H1 (cell line): Measurements from ENCODE around the gene CUL4B.

Experiments
- CBX5 ChIP-seq: fragments of 300-800, 300-1000 bp; sonication (generic); IDR thresholded peaks from 2 replicates; pipeline ENCODE4 v1.7.1; 2016; ENCODE audit warnings: antibody characterized with exemption, low read length, low read depth
- CEBPB ChIP-seq: IDR thresholded peaks from 2 replicates; pipeline ENCODE4 v1.6.1; 2012; ENCODE audit warnings: low read depth, low read length
- EGR1 ChIP-seq: IDR thresholded peaks from 2 replicates; pipeline ENCODE4 v1.6.1; 2011; ENCODE audit warnings: low read depth, low read length, borderline replicate concordance
- EZH2 ChIP-seq: fragments of 200-600 bp; sonication (generic); IDR thresholded peaks from 2 replicates; pipeline ENCODE4 v1.7.1; 2012; ENCODE audit warnings: low read depth, mild to moderate bottlenecking, moderate library complexity, low read length, inconsistent platforms; ENCODE audit not compliant: severe bottlenecking
- HDAC6 ChIP-seq: IDR thresholded peaks from one replicate; pipeline ENCODE4 v1.7.1; 2012; ENCODE audit warnings: low read depth, mild to moderate bottlenecking, inconsistent platforms, low read length, moderate library complexity
- POLR2A ChIP-seq, 2 experiments: IDR thresholded peaks; 1 replicate in 1 of 2; 2 replicates in 1 of 2; pipeline ENCODE4 v1.6.1; 2011; ENCODE audit warnings: low read depth in 2 of 2, low read length in 2 of 2, mild to moderate bottlenecking in 2 of 2; ENCODE audit errors: control extremely low read depth in 1 of 2
- POLR2AphosphoS5 ChIP-seq: IDR thresholded peaks from 2 replicates; pipeline ENCODE4 v1.6.1; 2011; ENCODE audit warnings: low read depth, low read length
- RAD21 ChIP-seq, 2 experiments: IDR thresholded peaks in 1 of 2; conservative IDR thresholded peaks in 1 of 2; 2 replicates each; pipeline ENCODE4 v1.6.1; 2011; ENCODE audit warnings: low read depth in 2 of 2, low read length in 2 of 2, improper control_type of control experiment in 1 of 2, inconsistent platforms in 1 of 2, mild to moderate bottlenecking in 1 of 2, moderate library complexity in 1 of 2
- SP2 ChIP-seq: IDR thresholded peaks from 2 replicates; pipeline ENCODE4 v1.6.1; 2012; ENCODE audit warnings: mild to moderate bottlenecking, low read length, inconsistent platforms
- SP4 ChIP-seq: IDR thresholded peaks from 2 replicates; pipeline ENCODE4 v1.6.1; 2012; ENCODE audit warnings: low read length, inconsistent platforms
- TAF1 ChIP-seq: IDR thresholded peaks from 2 replicates; pipeline ENCODE4 v1.6.1; 2011; ENCODE audit warnings: mild to moderate bottlenecking, low read depth, low read length
- TF ChIP-seq, protein P1 (sequence below), 3 experiments: IDR thresholded peaks; 1 replicate in 2 of 3; 2 replicates in 1 of 3; pipeline versions ENCODE4 v1.5.1 to v1.6.1; 2011; ENCODE audit warnings: low read length in 3 of 3, mild to moderate bottlenecking in 3 of 3, inconsistent platforms in 2 of 3, low read depth in 1 of 3, moderate library complexity in 1 of 3; ENCODE audit not compliant: insufficient read depth in 1 of 3; ENCODE audit errors: control extremely low read depth in 1 of 3

DNA sequence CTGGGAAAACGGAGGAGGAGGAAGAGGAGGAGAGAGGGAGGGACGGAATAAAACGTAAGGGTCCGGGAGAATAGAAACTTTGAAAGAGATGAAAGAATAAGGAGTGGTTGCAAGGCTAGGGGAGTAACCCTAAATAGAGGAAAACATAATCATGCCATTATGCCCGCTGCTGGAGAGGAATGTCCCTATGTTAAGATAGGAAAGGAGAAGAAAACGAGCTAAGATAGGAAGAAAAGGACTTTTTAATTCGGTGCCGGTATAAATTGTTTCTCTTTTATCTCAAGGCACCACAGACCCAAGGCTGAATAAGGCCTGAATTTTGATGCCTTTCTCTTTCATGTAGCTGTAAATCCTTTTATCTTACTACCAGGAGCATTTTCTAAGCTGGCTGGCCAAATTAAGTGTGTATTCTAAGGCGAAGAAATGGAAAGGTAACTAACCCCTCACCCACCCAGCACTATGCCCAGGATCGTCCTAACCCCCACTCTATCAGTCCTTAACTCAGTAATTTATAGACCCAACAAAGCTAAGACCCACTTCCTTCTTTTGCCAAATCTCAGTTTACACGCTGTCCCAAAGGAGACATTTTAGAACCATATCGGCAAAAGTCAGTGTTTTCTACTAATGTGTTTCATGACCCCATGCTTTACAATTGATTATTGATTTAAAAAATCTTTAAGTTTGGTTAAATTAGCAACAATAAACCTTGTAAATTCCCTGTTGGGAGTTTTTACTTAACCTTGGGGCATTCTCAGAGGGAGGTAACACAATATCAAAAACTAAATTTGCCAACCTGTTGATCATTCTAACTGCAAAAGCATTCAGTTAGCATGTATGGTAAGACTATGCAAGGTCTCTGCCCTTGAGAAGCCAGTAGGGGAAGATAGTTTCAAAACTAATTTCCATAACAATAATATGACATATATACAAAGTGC, 1.1 kb upstream of the CUL4B start:
- no peak for TF ChIP-seq HDAC6
- TF ChIP-seq, protein P1, sequence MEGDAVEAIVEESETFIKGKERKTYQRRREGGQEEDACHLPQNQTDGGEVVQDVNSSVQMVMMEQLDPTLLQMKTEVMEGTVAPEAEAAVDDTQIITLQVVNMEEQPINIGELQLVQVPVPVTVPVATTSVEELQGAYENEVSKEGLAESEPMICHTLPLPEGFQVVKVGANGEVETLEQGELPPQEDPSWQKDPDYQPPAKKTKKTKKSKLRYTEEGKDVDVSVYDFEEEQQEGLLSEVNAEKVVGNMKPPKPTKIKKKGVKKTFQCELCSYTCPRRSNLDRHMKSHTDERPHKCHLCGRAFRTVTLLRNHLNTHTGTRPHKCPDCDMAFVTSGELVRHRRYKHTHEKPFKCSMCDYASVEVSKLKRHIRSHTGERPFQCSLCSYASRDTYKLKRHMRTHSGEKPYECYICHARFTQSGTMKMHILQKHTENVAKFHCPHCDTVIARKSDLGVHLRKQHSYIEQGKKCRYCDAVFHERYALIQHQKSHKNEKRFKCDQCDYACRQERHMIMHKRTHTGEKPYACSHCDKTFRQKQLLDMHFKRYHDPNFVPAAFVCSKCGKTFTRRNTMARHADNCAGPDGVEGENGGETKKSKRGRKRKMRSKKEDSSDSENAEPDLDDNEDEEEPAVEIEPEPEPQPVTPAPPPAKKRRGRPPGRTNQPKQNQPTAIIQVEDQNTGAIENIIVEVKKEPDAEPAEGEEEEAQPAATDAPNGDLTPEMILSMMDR (IDR thresholded peaks at IDR 0.05; ENCODE audit: control extremely low read depth in 1 of 3, insufficient read depth in 1 of 3, low read depth in 1 of 3, low read length in 3 of 3) = no peak
- TF ChIP-seq POLR2A (IDR thresholded peaks at IDR 0.05; ENCODE audit: control extremely low read depth in 1 of 2, low read depth in 2 of 2, low read length in 2 of 2) = no peak
- TF ChIP-seq EGR1 = no peak
- TF ChIP-seq CBX5 = no peak
- no peak for TF ChIP-seq RAD21 (IDR thresholded peaks at IDR 0.05 in 1 of 2, conservative IDR thresholded peaks at IDR 0.05 in 1 of 2; ENCODE audit: low read depth in 2 of 2, low read length in 2 of 2)
- no peak for TF ChIP-seq SP2
- no peak for TF ChIP-seq CEBPB
- TF ChIP-seq TAF1 = no peak; the same call in 1 of the 2 replicates
- TF ChIP-seq POLR2AphosphoS5 = no peak; the same call in 1 of the 2 replicates
- no peak for TF ChIP-seq SP4
- no peak for TF ChIP-seq EZH2
